Thyroid gland (tissue), 4 donors: Measurements from ENCODE around the gene GCN1.

Experiments
- POLR2A ChIP-seq, 2 donors: fragments of 450-650 bp; IDR thresholded peaks; one replicate each; pipeline ENCODE4 v1.6.1; 2017; ENCODE audit warnings: antibody characterized with exemption in 2 of 2, mild to moderate bottlenecking in 2 of 2, moderate library complexity in 1 of 2
- TF ChIP-seq, protein P1 (sequence below), 6 experiments: fragments of 200-600 bp in 3 of 6; fragments of 450-650 bp in 3 of 6; sonication (generic) in 3 of 6; IDR thresholded peaks; one replicate each; pipeline ENCODE4 v1.5.1; 2016 to 2019; ENCODE audit warnings: antibody characterized with exemption in 6 of 6, mild to moderate bottlenecking in 2 of 6, inconsistent platforms in 1 of 6, moderate library complexity in 1 of 6

DNA sequence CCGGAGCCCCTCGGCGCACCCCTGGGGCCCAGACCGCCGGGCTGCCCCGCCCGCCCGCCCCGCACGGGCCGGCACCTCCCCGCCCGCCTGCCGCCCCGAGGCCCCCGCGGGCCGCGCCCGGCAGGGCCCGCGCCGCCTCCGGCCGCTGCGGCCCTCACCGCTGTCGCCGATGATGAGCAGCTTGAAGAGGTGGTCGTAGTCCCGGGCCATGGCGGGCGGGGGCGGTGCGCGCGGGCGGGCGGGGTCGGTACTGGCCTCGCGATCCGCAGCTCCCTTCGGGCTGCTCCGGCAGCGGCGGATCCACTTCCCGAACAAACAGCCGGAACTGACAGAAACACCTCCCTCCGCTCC, 78.1 kb downstream of the GCN1 start, which contains the start of gene RAB35:
- TF ChIP-seq, protein P1, sequence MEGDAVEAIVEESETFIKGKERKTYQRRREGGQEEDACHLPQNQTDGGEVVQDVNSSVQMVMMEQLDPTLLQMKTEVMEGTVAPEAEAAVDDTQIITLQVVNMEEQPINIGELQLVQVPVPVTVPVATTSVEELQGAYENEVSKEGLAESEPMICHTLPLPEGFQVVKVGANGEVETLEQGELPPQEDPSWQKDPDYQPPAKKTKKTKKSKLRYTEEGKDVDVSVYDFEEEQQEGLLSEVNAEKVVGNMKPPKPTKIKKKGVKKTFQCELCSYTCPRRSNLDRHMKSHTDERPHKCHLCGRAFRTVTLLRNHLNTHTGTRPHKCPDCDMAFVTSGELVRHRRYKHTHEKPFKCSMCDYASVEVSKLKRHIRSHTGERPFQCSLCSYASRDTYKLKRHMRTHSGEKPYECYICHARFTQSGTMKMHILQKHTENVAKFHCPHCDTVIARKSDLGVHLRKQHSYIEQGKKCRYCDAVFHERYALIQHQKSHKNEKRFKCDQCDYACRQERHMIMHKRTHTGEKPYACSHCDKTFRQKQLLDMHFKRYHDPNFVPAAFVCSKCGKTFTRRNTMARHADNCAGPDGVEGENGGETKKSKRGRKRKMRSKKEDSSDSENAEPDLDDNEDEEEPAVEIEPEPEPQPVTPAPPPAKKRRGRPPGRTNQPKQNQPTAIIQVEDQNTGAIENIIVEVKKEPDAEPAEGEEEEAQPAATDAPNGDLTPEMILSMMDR (IDR thresholded peaks at IDR 0.05): no peak
- no peak for TF ChIP-seq POLR2A (IDR thresholded peaks at IDR 0.05)
